ENCODE measurements around the gene SLC39A1.

DNA sequence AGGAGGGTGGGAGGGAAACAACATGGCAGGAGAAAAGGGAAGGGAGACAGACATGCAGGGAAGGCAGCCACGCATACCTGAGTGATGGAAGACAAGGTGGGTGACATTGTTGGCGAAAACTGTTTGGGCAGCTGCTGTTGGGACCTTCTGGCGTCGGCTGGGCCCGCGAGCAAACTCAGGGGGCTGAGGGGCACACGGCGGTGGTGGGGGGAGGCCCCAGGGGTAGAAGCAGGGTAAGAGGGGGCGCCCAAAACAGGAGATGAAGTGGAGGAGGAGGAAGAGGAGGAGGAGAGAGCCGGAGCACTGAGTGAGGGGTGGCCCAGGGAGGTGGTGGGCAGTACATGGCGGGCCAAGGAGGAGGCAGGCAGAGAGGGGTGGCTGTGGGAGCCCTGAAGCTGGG, 12.2 kb downstream of the SLC39A1 start:
- TF ChIP-seq CTCF (IDR thresholded peaks at IDR 0.05) (no peak), POLR2A (IDR thresholded peaks at IDR 0.05) (no peak)
